ENCODE results near the gene ASCL5.

The ASCL5 gene

GRCh38 chr1:201142011-201142848 lies 15.2 kb upstream of the ASCL5 start:
- no peak for TF ChIP-seq CTCF (IDR thresholded peaks at IDR 0.05)

- TF ChIP-seq CTCF (IDR thresholded peaks at IDR 0.05) = no peak
Measured at GRCh38 chr1:201141418-201141817, 14.4 kb upstream of the ASCL5 start.

- no peak for TF ChIP-seq CTCF (IDR thresholded peaks at IDR 0.05)
Measured at GRCh38 chr1:201140941-201141260, 13.9 kb upstream of the ASCL5 start.

- TF ChIP-seq CTCF (IDR thresholded peaks at IDR 0.05) = no peak
Measured at GRCh38 chr1:201140235-201140940, 13.4 kb upstream of the ASCL5 start.

- TF ChIP-seq CTCF (IDR thresholded peaks at IDR 0.05) = no peak
Measured at GRCh38 chr1:201139756-201140155, 12.8 kb upstream of the ASCL5 start.

GRCh38 chr1:201139306-201139705 lies 12.3 kb upstream of the ASCL5 start:
- TF ChIP-seq CTCF (IDR thresholded peaks at IDR 0.05) = no peak

GRCh38 chr1:201138311-201138840 lies 11.4 kb upstream of the ASCL5 start:
- TF ChIP-seq CTCF (IDR thresholded peaks at IDR 0.05) = no peak
